ENCODE results near the gene EIF3J.

Gene EIF3J

GRCh38 chr15:44596511-44597010 is 59.6 kb downstream of the EIF3J start:
- no peak overlapping the region for H2AFZ ChIP-seq (ENCODE audit: low read length)
- no peaks in the 10 kb centered on the region for H3K9me3 ChIP-seq (ENCODE audit: insufficient read depth, low read depth, low read length)
- peaks cover 32% of the 10 kb centered on the region; the same call in 1 of the 2 replicates for H3K36me3 ChIP-seq (ENCODE audit: insufficient read depth, low read length)
- H3K9ac ChIP-seq (ENCODE audit: low read depth, low read length, poor library complexity, severe bottlenecking): no peak overlapping the region
- H3K79me2 ChIP-seq (ENCODE audit: insufficient read depth, low read length): no peaks in the 10 kb centered on the region
- no peaks in the 10 kb centered on the region for H3F3A ChIP-seq (ENCODE audit: low read depth)
- no peaks in the 10 kb centered on the region for H4K20me1 ChIP-seq (ENCODE audit: insufficient read depth, low read length, poor library complexity, severe bottlenecking)
- H3K27me3 ChIP-seq (ENCODE audit: insufficient read depth, low read length, poor library complexity, severe bottlenecking): no peaks in the 10 kb centered on the region
- TF ChIP-seq EZH2phosphoT487 (IDR thresholded peaks at IDR 0.05; ENCODE audit: borderline replicate concordance) (no peak), CTCF (conservative IDR thresholded peaks at IDR 0.05; ENCODE audit: low read length) (no peak)
- H3K4me1 ChIP-seq (ENCODE audit: insufficient read depth, low read length, poor library complexity, severe bottlenecking): peaks cover 6% of the 10 kb centered on the region
- no peaks in the 10 kb centered on the region for H3K9me2 ChIP-seq (replicated peaks; ENCODE audit: low read depth, low read length)
- no peak overlapping the region for H3K4me2 ChIP-seq (ENCODE audit: low read depth, low read length, poor library complexity, severe bottlenecking)
- H3K4me3 ChIP-seq (ENCODE audit: low read length, poor library complexity, severe bottlenecking): no peak overlapping the region

- H3K36me3 ChIP-seq (ENCODE audit: insufficient read depth, low read length): peaks cover 28% of the 10 kb centered on the region; the same call in 1 of the 2 replicates
These were observed 61.1 kb downstream of the EIF3J start for GRCh38 chr15:44598066-44598465.

GRCh38 chr15:44598892-44599291 is 61.9 kb downstream of the EIF3J start:
- Histone ChIP-seq H3K9ac (ENCODE audit: low read depth, low read length, poor library complexity, severe bottlenecking) (no peak overlapping the region), H2AFZ (ENCODE audit: low read length) (no peak overlapping the region), H3K79me2 (ENCODE audit: insufficient read depth, low read length) (no peaks in the 10 kb centered on the region), H3K4me2 (ENCODE audit: low read depth, low read length, poor library complexity, severe bottlenecking) (no peak overlapping the region), H3K36me3 (ENCODE audit: insufficient read depth, low read length) (peaks cover 30% of the 10 kb centered on the region; the same call in 1 of the 2 replicates), H3F3A (ENCODE audit: low read depth) (no peaks in the 10 kb centered on the region), H3K4me1 (ENCODE audit: insufficient read depth, low read length, poor library complexity, severe bottlenecking) (peaks cover 6% of the 10 kb centered on the region), H3K4me3 (ENCODE audit: low read length, poor library complexity, severe bottlenecking) (no peak overlapping the region), H3K9me3 (ENCODE audit: insufficient read depth, low read depth, low read length) (no peaks in the 10 kb centered on the region), H3K27me3 (ENCODE audit: insufficient read depth, low read length, poor library complexity, severe bottlenecking) (no peaks in the 10 kb centered on the region), H3K9me2 (replicated peaks; ENCODE audit: low read depth, low read length) (no peaks in the 10 kb centered on the region), H4K20me1 (ENCODE audit: insufficient read depth, low read length, poor library complexity, severe bottlenecking) (no peaks in the 10 kb centered on the region)
- no peak for TF ChIP-seq EZH2phosphoT487 (IDR thresholded peaks at IDR 0.05; ENCODE audit: borderline replicate concordance)
- TF ChIP-seq CTCF (conservative IDR thresholded peaks at IDR 0.05; ENCODE audit: low read length): no peak

More at GRCh38 chr15:44598066-44598465, 61.1 kb downstream of the EIF3J start:
- TF ChIP-seq CTCF (conservative IDR thresholded peaks at IDR 0.05; ENCODE audit: low read length) (no peak), EZH2phosphoT487 (IDR thresholded peaks at IDR 0.05; ENCODE audit: borderline replicate concordance) (no peak)
- Histone ChIP-seq H3K4me3 (ENCODE audit: low read length, poor library complexity, severe bottlenecking) (no peak overlapping the region), H3K27me3 (ENCODE audit: insufficient read depth, low read length, poor library complexity, severe bottlenecking) (no peaks in the 10 kb centered on the region), H3K79me2 (ENCODE audit: insufficient read depth, low read length) (no peaks in the 10 kb centered on the region), H3K4me1 (ENCODE audit: insufficient read depth, low read length, poor library complexity, severe bottlenecking) (peaks cover 6% of the 10 kb centered on the region), H3K9me2 (replicated peaks; ENCODE audit: low read depth, low read length) (no peaks in the 10 kb centered on the region), H3F3A (ENCODE audit: low read depth) (no peaks in the 10 kb centered on the region), H3K9ac (ENCODE audit: low read depth, low read length, poor library complexity, severe bottlenecking) (no peak overlapping the region), H3K4me2 (ENCODE audit: low read depth, low read length, poor library complexity, severe bottlenecking) (no peak overlapping the region), H4K20me1 (ENCODE audit: insufficient read depth, low read length, poor library complexity, severe bottlenecking) (no peaks in the 10 kb centered on the region), H3K9me3 (ENCODE audit: insufficient read depth, low read depth, low read length) (no peaks in the 10 kb centered on the region), H2AFZ (ENCODE audit: low read length) (no peak overlapping the region)

Data from Loucy (cell line).